Inflammatory macrophage treated with lipopolysaccharide for 1 hour (primary cell): Measurements from ENCODE around the gene SPACA1.

Source experiments
- DNase-seq, 2 donors: peaks; one replicate each; pipeline ENCODE4 v3.0.0-alpha.2; 2020 to 2022

SPACA1 gene

DNA sequence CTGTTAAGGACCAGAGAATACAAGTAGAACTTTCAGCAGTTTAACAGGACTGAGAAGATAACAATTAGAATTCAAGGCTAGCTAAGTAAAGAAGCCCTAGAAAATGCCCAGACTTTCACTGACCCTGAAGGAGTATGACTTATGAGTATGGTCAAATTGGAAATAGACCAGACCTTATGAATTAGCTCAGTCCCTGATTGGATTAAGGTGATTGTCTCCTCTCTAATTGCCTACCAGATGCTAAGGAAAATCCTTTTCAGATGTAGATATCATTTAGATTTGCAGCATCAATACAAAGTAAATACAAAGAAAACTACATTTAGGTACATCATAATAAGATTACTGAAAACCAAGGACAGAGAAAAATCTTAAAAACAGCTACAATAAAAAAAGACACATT lies 59.6 kb downstream of the SPACA1 start:
- DNase-seq = no peak

DNA sequence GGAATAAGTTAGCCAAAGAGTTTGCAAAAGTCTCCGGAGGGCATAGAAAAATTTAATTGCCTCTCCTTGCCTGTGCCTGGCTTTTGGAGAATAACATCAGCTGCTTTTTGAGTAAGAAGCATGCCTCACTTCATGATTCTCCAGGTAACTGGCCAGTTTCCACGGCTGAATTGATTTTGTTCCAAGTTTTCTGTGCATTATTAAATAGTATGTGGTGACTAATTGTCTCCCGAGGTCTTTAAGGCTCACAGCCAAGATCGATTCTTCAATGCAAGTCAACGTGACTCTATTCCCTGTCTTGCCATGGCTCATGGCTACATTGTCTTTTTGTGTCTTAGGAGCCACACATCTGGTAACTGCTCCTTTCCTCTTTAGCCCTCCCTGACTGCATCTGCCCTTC lies 64.3 kb downstream of the SPACA1 start:
- DNase-seq = no peak

DNA sequence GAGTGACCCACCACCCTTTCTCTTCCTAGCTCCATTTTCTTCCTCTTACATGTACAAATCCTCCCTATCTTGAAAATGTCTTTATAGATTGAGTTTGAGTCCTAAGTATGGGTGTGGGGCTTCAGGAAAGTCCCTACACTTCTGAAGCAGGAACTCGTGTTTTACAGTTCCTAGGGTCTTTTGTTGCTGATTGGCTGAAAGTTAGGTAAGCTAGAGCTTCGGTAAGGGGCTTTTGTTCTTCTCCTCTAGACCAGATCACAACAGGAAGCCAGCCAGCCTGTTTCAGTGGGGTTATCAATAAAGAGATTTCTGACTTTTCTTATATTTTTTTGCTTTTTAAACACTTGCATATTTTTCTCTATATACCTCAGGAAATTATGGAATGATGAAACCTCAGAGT lies 67.2 kb downstream of the SPACA1 start:
- DNase-seq = no peak

DNA sequence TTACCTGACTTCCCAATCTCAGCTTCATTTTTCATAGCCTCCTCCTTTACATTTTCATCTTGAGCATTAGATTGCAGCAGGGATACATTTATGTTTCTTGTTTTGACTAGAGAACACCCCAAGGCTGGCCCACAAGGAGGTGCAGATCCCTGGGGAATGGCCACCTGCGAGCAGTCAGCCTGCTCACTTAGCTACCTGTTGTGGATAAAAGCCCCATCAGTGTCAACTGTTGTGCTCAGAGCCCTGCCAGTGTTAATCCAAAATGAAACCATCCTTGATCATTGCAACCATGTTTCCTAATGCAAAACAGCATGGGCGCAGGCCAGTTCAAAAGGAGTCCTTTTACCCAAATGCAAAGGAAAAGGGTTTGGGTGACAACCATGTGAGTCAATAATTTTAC lies 67.7 kb downstream of the SPACA1 start:
- no peak for DNase-seq

DNA sequence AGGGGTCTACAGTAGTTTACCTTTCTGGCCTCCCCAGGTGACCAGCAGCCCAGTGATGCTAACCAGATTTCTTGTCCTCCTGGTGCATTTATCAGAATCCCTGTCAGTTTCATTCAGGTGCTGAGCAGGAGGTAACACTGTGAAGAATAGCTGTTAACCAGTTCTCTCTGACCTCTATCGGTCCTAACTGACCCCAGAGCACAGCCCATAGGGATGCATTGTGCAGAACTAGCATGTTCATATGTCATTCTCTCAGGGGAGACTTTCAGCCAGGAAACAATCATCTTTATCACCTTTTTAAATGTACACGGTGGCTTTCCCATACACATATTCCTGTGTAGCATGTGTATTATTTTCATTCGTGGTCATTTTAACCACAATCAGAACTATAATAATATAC lies 68.6 kb downstream of the SPACA1 start:
- no peak for DNase-seq
